ENCODE measurements around the gene MON1B.

The MON1B gene

DNA sequence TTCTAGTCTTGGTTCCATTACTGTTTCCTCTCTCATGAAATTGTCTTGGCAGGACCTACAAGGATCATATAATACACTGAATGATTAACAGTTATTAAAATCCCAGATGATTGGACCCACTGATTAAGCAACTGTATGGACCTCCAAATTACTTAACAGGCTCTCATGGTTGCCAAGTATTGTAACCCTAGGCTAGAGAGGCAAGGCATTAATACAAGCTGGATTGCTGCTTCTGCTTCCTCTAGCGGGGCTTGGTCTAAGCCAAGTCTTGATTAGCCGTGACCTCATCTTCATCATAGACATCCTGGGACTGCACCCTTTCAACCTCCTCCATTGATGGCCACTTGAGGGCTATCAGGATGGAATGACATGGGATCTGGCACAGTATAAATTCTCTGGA is 55.2 kb downstream of the MON1B start:
- no peak for DNase-seq (ENCODE audit: low spot score)

- no peak for DNase-seq (ENCODE audit: low spot score)
These were observed 59.4 kb downstream of the MON1B start for GRCh38 chr16:77250400-77250799.

Measured in GM03348 (cell line).